AG04450 (cell line): ENCODE data around the gene CSNK1G1. TPM values are rescaled to one million over a fixed set of nuclear protein-coding genes. Genes with fewer than 3 reads are reported as not detected.

Source experiments
- CTCF ChIA-PET: fragments of 300-600, 350-600 bp; formaldehyde crosslinking; extraction: SDS; loops from one replicate; lab custom pipeline; 2022; ENCODE audit warnings: antibody characterized with exemption, inconsistent platforms; lab: Charles Lee
- POLR2A ChIA-PET: fragments of 350-600 bp; formaldehyde crosslinking; extraction: SDS; loops from one replicate; lab custom pipeline; 2021; ENCODE audit warnings: antibody characterized with exemption, inconsistent platforms; lab: Yijun Ruan, JAX
- DNase-seq: peaks from one replicate; pipeline ENCODE4 v3.0.0-alpha.2; 2011; ENCODE audit warnings: low read depth, low spot score
- H3K27ac ChIP-seq: one replicate; pipeline ENCODE4 v1.5.1; 2012; ENCODE audit warnings: low read depth, low read length, control low read depth
- H3K27me3 ChIP-seq: one replicate; pipeline ENCODE4 v1.6.0; 2012; ENCODE audit warnings: low read length; ENCODE audit not compliant: control insufficient read depth, insufficient read depth
- H3K4me3 ChIP-seq: 2 replicates; pipeline ENCODE4 v1.5.1; 2011; ENCODE audit warnings: mild to moderate bottlenecking, low read depth, low read length, control low read depth
- H3K9me3 ChIP-seq: 2 replicates; pipeline ENCODE4 v1.5.1; 2012; ENCODE audit warnings: low read length; ENCODE audit not compliant: control insufficient read depth, insufficient read depth
- polyA plus RNA-seq: library from polyadenylated mRNA; depleted of rRNA; stranded (reverse); fragments of >200 nt; gene quantifications from 2 replicates; pipeline ENCODE4 v1.2.3, GENCODE V29; 2011
- TF ChIP-seq, protein P1 (sequence below): IDR thresholded peaks from 2 replicates; pipeline ENCODE4 v1.5.1; 2011; ENCODE audit warnings: low read depth, low read length, control low read depth, inconsistent platforms

CSNK1G1 gene
- polyA plus RNA-seq, 1 experiment = 24.3 TPM

DNA sequence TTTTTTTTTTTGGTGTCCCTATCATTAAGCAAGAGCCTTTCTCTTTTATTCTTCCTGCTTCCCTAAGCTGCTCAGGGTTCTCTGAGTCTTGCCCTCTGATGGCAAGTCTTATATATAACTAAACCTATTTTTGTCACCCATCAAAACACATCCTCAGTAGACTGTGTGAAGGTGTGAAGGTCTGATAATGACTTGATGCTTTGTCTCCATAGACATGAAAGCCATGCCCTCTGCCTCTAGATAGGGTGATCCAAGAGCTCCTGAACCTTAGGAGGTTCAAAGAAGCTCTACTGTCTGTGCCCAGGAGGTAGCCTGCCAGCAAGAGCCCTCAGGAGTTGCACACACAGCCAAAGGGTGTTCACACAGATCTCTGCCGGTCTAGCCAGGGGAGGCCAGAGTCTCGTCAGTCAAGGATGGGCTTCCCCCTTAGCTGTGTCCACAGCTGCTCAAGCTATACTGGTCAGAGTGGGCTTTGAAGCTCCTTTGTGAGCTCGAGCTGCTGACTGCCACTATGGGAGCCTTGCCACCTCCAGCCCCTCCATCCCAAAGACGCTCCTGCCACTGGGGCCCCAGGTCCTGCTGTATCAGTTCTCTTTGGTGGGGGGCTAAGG is 217.5 kb downstream of the CSNK1G1 start:
- H3K27ac ChIP-seq = no peak overlapping the region
- no peak overlapping the region for H3K4me3 ChIP-seq
- no peak for DNase-seq
- TF ChIP-seq, protein P1, sequence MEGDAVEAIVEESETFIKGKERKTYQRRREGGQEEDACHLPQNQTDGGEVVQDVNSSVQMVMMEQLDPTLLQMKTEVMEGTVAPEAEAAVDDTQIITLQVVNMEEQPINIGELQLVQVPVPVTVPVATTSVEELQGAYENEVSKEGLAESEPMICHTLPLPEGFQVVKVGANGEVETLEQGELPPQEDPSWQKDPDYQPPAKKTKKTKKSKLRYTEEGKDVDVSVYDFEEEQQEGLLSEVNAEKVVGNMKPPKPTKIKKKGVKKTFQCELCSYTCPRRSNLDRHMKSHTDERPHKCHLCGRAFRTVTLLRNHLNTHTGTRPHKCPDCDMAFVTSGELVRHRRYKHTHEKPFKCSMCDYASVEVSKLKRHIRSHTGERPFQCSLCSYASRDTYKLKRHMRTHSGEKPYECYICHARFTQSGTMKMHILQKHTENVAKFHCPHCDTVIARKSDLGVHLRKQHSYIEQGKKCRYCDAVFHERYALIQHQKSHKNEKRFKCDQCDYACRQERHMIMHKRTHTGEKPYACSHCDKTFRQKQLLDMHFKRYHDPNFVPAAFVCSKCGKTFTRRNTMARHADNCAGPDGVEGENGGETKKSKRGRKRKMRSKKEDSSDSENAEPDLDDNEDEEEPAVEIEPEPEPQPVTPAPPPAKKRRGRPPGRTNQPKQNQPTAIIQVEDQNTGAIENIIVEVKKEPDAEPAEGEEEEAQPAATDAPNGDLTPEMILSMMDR = no peak
- CTCF ChIA-PET = no interaction called here
- no peaks in the 10 kb centered on the region for H3K9me3 ChIP-seq
- H3K27me3 ChIP-seq = no peaks in the 10 kb centered on the region
- POLR2A ChIA-PET = no interaction called here

DNA sequence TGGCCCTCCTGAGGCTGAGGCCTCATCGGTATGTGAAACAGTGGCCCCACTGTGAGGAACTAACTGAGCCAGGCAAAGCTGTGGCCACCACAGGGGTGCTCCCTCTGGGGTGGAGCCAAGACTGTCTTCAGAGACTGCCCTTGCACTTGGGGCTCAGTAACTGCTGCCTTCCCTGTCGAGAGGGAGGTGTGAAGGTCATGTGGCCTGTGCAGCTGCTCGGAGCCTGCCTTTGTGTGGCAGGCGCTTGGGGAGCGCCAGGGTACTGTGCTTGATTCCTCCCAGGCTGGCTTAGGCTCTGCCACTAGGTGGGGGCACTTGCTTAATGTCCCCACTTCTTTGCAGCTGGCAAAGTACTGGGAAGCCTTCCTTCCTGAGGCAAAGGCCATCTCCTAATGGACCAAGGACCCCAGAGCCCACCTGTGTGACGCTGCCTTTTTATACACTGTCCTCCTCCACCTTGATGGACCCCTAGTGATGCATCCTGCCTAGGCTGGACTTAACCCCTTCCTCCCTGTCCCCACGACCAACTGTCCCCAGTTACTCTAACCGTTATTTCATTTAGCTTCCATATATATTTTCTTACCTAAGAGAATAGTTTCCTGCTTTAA is 218.6 kb downstream of the CSNK1G1 start:
- no peak for DNase-seq
- no peak overlapping the region for H3K27ac ChIP-seq
- ChIA-PET CTCF (no interaction called here), POLR2A (interaction anchor here (0.5 kb wide), 1 partner anchor 51 kb away, joined by 6 read pairs; no protein-coding TSS in a partner anchor)
- no peaks in the 10 kb centered on the region for H3K27me3 ChIP-seq
- no peaks in the 10 kb centered on the region for H3K9me3 ChIP-seq
- H3K4me3 ChIP-seq = no peak overlapping the region
- TF ChIP-seq, protein P1 = no peak

DNA sequence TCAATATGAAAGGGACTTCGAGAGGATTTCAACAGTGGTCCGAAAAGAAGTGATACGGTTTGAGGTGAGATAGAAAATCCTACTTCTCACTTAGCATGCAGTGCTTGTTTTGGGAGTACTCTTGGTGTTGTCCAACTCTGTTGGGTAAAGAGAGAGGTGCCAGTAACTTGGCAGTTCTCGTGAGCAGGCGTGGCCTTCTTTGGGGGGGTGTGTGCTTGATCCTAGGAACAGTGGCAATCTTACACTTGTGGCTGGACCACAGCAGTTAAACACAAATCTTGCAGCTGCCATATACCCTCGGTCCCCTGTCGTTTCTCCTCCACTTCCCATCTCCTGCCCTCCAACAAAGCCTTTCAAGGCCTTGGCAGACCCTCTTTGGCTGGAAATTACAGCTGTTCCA is 219.6 kb downstream of the CSNK1G1 start:
- Histone ChIP-seq H3K9me3 (no peaks in the 10 kb centered on the region), H3K27me3 (no peaks in the 10 kb centered on the region), H3K27ac (no peak overlapping the region), H3K4me3 (no peak overlapping the region)
- ChIA-PET POLR2A (no interaction called here), CTCF (no interaction called here)
- TF ChIP-seq, protein P1 = no peak
- DNase-seq = no peak

DNA sequence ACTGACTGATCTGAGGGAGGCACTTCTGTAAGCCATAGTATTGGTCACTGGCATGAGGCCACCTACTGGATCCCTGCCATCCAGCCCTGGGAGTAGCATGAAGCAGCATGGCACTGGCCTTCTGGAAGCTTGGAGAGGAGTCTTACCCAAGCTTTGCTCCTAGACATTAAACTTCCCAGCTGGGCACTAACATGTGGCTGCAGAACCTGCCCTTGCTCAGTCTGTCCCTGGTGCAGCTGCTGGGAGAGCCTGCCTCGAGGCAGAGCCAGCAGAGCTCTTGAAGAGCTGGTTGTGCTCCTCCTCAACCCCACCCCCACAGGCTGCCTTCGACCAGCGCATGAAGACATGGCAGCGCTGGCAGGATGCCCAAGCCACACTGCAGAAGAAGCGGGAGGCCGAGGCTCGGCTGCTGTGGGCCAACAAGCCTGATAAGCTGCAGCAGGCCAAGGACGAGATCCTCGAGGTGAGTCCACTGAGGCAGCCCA is 221.6 kb downstream of the CSNK1G1 start:
- ChIA-PET POLR2A (no interaction called here), CTCF (interaction anchor here (1.1 kb wide), 1 partner anchor 19 kb away, joined by 4 read pairs; no protein-coding TSS in a partner anchor)
- Histone ChIP-seq H3K27ac (no peak overlapping the region), H3K4me3 (no peak overlapping the region), H3K27me3 (no peaks in the 10 kb centered on the region), H3K9me3 (no peaks in the 10 kb centered on the region)
- TF ChIP-seq, protein P1 = no peak
- DNase-seq = no peak
